ENCODE results near the gene CASP2. TPM values are rescaled to one million over a fixed set of nuclear protein-coding genes. Genes with fewer than 3 reads are reported as not detected.
A peak's percentile ranks its signal among the peaks of the same experiment; 100 is the strongest.

CASP2 gene
- total RNA-seq, 2 donors from 2014 or later: 4.6 to 9.3 TPM

DNA sequence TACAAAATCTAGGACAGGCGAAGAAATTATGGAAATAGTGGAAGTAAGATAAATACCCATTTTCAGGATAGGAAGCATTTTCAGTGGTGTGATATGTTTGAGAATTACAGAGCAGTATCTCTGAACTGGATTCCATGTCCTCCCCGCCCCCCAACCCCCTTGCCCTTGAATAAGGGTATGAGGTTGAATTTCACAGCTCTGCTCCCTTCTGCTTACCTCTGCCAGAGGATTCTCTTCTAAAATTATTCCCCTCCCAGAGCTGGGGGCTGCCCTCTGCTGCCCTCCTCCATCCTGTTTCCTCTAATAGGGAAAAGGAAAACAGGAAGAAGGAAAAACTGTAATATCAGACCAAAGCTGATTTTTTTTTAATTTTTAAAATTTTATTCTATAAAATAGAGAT, 20.5 kb downstream of the CASP2 start:
- TF ChIP-seq POLR2A (IDR thresholded peaks at IDR 0.05): no peak
- TF ChIP-seq, protein P1, sequence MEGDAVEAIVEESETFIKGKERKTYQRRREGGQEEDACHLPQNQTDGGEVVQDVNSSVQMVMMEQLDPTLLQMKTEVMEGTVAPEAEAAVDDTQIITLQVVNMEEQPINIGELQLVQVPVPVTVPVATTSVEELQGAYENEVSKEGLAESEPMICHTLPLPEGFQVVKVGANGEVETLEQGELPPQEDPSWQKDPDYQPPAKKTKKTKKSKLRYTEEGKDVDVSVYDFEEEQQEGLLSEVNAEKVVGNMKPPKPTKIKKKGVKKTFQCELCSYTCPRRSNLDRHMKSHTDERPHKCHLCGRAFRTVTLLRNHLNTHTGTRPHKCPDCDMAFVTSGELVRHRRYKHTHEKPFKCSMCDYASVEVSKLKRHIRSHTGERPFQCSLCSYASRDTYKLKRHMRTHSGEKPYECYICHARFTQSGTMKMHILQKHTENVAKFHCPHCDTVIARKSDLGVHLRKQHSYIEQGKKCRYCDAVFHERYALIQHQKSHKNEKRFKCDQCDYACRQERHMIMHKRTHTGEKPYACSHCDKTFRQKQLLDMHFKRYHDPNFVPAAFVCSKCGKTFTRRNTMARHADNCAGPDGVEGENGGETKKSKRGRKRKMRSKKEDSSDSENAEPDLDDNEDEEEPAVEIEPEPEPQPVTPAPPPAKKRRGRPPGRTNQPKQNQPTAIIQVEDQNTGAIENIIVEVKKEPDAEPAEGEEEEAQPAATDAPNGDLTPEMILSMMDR (IDR thresholded peaks at IDR 0.05): no peak
- Histone ChIP-seq H3K27ac (no peak overlapping the region), H3K36me3 (replicated peaks in 1 of 2; ENCODE audit: insufficient read depth in 1 of 2, low read depth in 2 of 2) (peaks cover 0 to 13% of the 10 kb centered on the region in 2 donors), H3K4me3 (no peak overlapping the region), H3K9me3 (no peaks in the 10 kb centered on the region), H3K4me1 (no peaks in the 10 kb centered on the region), H3K27me3 (no peaks in the 10 kb centered on the region)
- intact Hi-C loops (cut with DNase I): no loop called here
- ATAC-seq: no peak
- 93 to 97% methylated on average over 2 of the region's 2 CpGs for WGBS, 2 donors
- no peak for DNase-seq

DNA sequence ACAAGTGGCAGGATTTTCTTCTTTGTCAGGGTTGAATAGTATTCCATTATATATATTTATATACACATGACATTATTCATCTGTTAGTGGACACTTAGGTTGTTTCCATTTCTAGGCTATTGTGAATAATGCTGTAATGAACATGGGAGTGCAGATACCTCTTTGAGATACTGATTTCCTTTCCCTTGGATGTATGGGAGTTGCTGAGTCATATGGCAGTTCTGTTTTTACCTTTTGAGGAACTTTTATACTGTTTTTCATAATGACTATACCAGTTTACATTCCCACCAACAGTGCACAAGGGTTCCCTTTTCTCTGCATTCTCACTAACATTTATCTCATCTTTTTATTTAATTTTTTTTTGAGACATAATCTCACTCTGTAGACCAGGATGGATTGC, 26.0 kb downstream of the CASP2 start:
- TF ChIP-seq, protein P1 (IDR thresholded peaks at IDR 0.05): no peak
- no peak for TF ChIP-seq POLR2A (IDR thresholded peaks at IDR 0.05)
- Histone ChIP-seq H3K27me3 (no peaks in the 10 kb centered on the region), H3K27ac (no peak overlapping the region), H3K4me3 (no peak overlapping the region), H3K9me3 (no peaks in the 10 kb centered on the region), H3K4me1 (no peaks in the 10 kb centered on the region), H3K36me3 (replicated peaks in 1 of 2; ENCODE audit: insufficient read depth in 1 of 2, low read depth in 2 of 2) (no peaks in the 10 kb centered on the region)
- intact Hi-C loops (cut with DNase I): no loop called here
- no peak for DNase-seq
- no peak for ATAC-seq

DNA sequence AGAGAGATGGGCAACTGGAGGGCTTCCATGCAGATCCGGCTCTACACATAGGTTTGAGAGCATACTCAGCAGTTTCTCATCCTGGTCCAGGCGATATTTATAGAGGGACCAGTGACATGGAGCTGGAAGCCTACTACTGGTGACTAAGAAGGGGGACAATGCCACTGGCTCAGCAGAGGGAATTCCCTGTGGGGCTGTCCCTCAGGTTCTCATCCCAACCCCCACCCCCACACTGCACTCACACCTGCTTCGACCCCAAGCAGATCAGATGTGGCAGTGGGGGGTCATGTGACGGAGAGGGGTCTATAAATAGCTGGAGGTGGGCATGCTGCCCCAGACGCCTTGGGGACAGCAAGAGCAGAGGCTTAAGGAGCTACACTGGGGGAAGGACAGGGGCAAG, 27.6 kb downstream of the CASP2 start, which contains the start of gene CLCN1:
TSS of gene CLCN1 (plus strand) at position 336 of the 400 bp plus-strand sequence. CDS start 102 bp downstream, outside the sequence.
- Histone ChIP-seq H3K36me3 (replicated peaks in 1 of 2; ENCODE audit: insufficient read depth in 1 of 2, low read depth in 2 of 2) (no peaks in the 10 kb centered on the region), H3K27ac (no peak within 1 kb of the TSS), H3K4me1 (no peaks in the 10 kb centered on the region), H3K4me3 (no peak within 1 kb of the TSS), H3K27me3 (no peaks in the 10 kb centered on the region), H3K9me3 (no peaks in the 10 kb centered on the region)
- DNase-seq (no peak), ATAC-seq (no peak)
- TF ChIP-seq, protein P1 (IDR thresholded peaks at IDR 0.05): no peak
- TF ChIP-seq POLR2A (IDR thresholded peaks at IDR 0.05): no peak
- intact Hi-C loops (cut with DNase I): no loop called here
- 46 to 76% methylated on average over 4 to 5 of the region's 5 CpGs for WGBS, 2 donors

DNA sequence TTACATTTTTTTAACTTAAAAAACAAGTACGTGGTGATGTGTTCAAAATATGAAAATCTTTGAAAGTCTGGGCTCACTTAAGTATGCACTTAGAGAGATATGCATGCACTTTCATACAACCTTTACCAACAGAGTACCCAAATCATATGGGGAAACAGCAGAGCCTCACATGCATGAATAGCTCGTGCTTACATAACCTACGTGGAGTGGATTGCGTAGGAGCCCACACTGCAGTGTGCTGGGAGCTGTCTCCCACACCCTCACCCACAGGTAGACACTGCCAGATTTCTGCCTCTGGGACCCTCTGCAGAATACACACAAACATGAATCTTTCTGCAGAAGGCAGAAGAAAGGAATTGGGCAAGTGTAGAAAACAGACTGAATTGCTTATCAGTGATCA, 28.3 kb downstream of the CASP2 start:
- DNase-seq (no peak), ATAC-seq (no peak)
- no peaks in the 10 kb centered on the region for H3K4me1 ChIP-seq
- 69 to 71% methylated on average over 4 of the region's 4 CpGs for WGBS, 2 donors
- H3K4me3 ChIP-seq: no peak overlapping the region
- TF ChIP-seq, protein P1 (IDR thresholded peaks at IDR 0.05): no peak
- no peak for TF ChIP-seq POLR2A (IDR thresholded peaks at IDR 0.05)
- H3K36me3 ChIP-seq (replicated peaks in 1 of 2; ENCODE audit: insufficient read depth in 1 of 2, low read depth in 2 of 2): no peaks in the 10 kb centered on the region
- intact Hi-C loops (cut with DNase I): no loop called here
- H3K27me3 ChIP-seq: no peaks in the 10 kb centered on the region
- no peaks in the 10 kb centered on the region for H3K9me3 ChIP-seq
- H3K27ac ChIP-seq: no peak overlapping the region

DNA sequence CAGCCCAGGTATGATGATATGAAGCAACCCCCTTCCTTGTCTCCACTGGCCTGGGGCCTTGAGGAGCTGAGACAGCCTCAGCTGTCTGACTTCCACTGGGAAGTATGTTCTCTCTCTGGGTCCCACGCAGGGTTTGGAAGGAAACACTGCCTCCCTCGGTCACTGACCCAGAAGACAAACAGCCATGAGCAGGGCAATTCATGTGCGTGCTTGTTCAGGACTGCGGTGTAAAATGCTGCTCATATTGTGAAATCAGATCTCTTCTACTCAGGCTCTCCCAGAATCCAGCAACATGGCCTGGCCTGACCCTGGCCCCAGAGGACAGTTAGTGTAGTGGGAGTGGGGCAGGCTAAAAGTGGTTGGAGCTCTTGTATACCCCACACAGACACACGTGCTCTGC, 30.5 kb downstream of the CASP2 start:
- H3K27me3 ChIP-seq: no peaks in the 10 kb centered on the region
- intact Hi-C loops (cut with DNase I): no loop called here
- H3K27ac ChIP-seq: no peak overlapping the region
- TF ChIP-seq POLR2A (IDR thresholded peaks at IDR 0.05): no peak
- TF ChIP-seq, protein P1 (IDR thresholded peaks at IDR 0.05): no peak
- no peaks in the 10 kb centered on the region for H3K9me3 ChIP-seq
- 46% methylated on average over 5 of the region's 5 CpGs; no CpG with 5 or more reads in 1 of the 2 donors for WGBS, 2 donors
- H3K4me1 ChIP-seq: no peaks in the 10 kb centered on the region
- DNase-seq (peak in 1 of 4 donors; percentile 43), ATAC-seq (peak; percentile 54)
- H3K4me3 ChIP-seq: no peak overlapping the region
- H3K36me3 ChIP-seq (replicated peaks in 1 of 2; ENCODE audit: insufficient read depth in 1 of 2, low read depth in 2 of 2): no peaks in the 10 kb centered on the region
